K562 (cell line): ENCODE data around the gene CLIC1. TPM values are rescaled to one million over a fixed set of nuclear protein-coding genes. Genes with fewer than 3 reads are reported as not detected.

Source experiments
- ATAC-seq: fragments of 200-7000 bp; cut with Tn5 transposase; 3 replicates; pipeline ENCODE4 v1.9.1; 2020; ENCODE audit warnings: moderate library complexity
- BruUV-seq: library from RNA; stranded (reverse); fragments of 400-500 nt; replicated peaks from 2 replicates; lab custom pipeline; 2021; lab: Mats Ljungman, UMichigan
- CTCF ChIA-PET: fragments of 300-600 bp; formaldehyde crosslinking; extraction: SDS; loops from one replicate; lab custom pipeline; 2021; ENCODE audit warnings: low intra/inter-chr PET ratio; lab: Yijun Ruan, JAX
- POLR2A ChIA-PET: fragments of 300-600, 350-650 bp; sonication (Branson Sonifier 250); formaldehyde crosslinking; extraction: SDS; loops from one replicate; lab custom pipeline; 2021; ENCODE audit warnings: antibody characterized with exemption, inconsistent platforms; lab: Yijun Ruan, JAX
- DNase-seq, 4 experiments: peaks; one replicate each; pipeline versions ENCODE4 v3.0.0 to v3.0.0-alpha.2; 2011 to 2018; ENCODE audit warnings: low spot score in 3 of 4, mixed read lengths in 3 of 4; ENCODE audit errors: extremely low read depth in 1 of 4
- FAIRE-seq: peaks from 2 replicates; lab custom pipeline; 2011; peaks lifted over from hg19 to GRCh38; lab: Jason Lieb, UNC
- H2AFZ ChIP-seq: 2 replicates; pipeline ENCODE4 v1.6.0; 2011; ENCODE audit warnings: low read depth, low read length, control low read depth, inconsistent platforms
- H3K27ac ChIP-seq: fragments of 200-600 bp; 3 replicates; pipeline ENCODE4 v1.8.0; 2011; ENCODE audit warnings: low read depth, mild to moderate bottlenecking, control low read depth, inconsistent platforms, low read length, moderate library complexity, mixed read lengths; ENCODE audit errors: extremely low read depth
- H3K27me3 ChIP-seq, 2 experiments: fragments of 300-600 bp in 1 of 2; 2 replicates in 1 of 2; 3 replicates in 1 of 2; pipeline versions ENCODE4 v1.6.0 to v1.8.0; 2011; ENCODE audit warnings: inconsistent platforms in 2 of 2, low read length in 2 of 2, mild to moderate bottlenecking in 1 of 2, mixed read lengths in 1 of 2, moderate library complexity in 1 of 2; ENCODE audit not compliant: control insufficient read depth in 2 of 2, insufficient read depth in 2 of 2
- H3K36me3 ChIP-seq: fragments of 300-600 bp; 3 replicates; pipeline ENCODE4 v1.8.0; 2011; ENCODE audit warnings: mild to moderate bottlenecking, low read length, inconsistent platforms; ENCODE audit not compliant: control insufficient read depth, insufficient read depth
- H3K4me1 ChIP-seq, 2 experiments: fragments of 200-600 bp in 1 of 2; replicated peaks in 1 of 2; 2 replicates in 1 of 2; 3 replicates in 1 of 2; pipeline versions ENCODE4 v1.5.1 to v1.8.0; 2011; ENCODE audit warnings: inconsistent platforms in 2 of 2, low read length in 2 of 2, mild to moderate bottlenecking in 1 of 2, mixed read lengths in 1 of 2, moderate library complexity in 1 of 2; ENCODE audit not compliant: control insufficient read depth in 2 of 2, insufficient read depth in 2 of 2
- H3K4me2 ChIP-seq: 2 replicates; pipeline ENCODE4 v1.6.1; 2011; ENCODE audit warnings: low read length, control low read depth, inconsistent platforms, mixed read lengths; ENCODE audit not compliant: insufficient read depth
- H3K4me3 ChIP-seq: fragments of 200-600 bp; sonication (generic), shearing (Covaris generic); 2 replicates; pipeline ENCODE4 v1.5.1; 2016; ENCODE audit warnings: control low read depth, inconsistent platforms
- H3K79me2 ChIP-seq: fragments of 200-600 bp; 3 replicates; pipeline ENCODE4 v1.8.0; 2011; ENCODE audit warnings: low read length, inconsistent platforms; ENCODE audit not compliant: control insufficient read depth, insufficient read depth
- H3K9ac ChIP-seq, 2 experiments: 2 replicates each; pipeline versions ENCODE4 v1.6.0 to v1.6.1; 2011; ENCODE audit warnings: low read depth in 2 of 2, low read length in 2 of 2, control low read depth in 1 of 2, inconsistent platforms in 1 of 2, mild to moderate bottlenecking in 1 of 2, mixed read lengths in 1 of 2; ENCODE audit not compliant: insufficient read depth in 1 of 2
- H3K9me1 ChIP-seq: one replicate; pipeline ENCODE4 v1.6.0; 2011; ENCODE audit warnings: inconsistent platforms, mild to moderate bottlenecking, low read length, moderate library complexity; ENCODE audit not compliant: control insufficient read depth, insufficient read depth
- H3K9me3 ChIP-seq: replicated peaks from 2 replicates; pipeline ENCODE4 v1.5.1; 2011; ENCODE audit warnings: low read depth, low read length, inconsistent platforms; ENCODE audit not compliant: control insufficient read depth, insufficient read depth
- H4K20me1 ChIP-seq: replicated peaks from 2 replicates; pipeline ENCODE4 v1.6.1; 2011; ENCODE audit warnings: low read length, inconsistent platforms, mixed read lengths; ENCODE audit not compliant: control insufficient read depth, insufficient read depth
- BHLHE40 ChIP-seq: IDR thresholded peaks from 2 replicates; pipeline ENCODE4 v1.6.1; 2011; ENCODE audit warnings: low read length, improper control_type of control experiment
- GABPB1 ChIP-seq: sonication (generic); formaldehyde crosslinking; IDR thresholded peaks from 2 replicates; pipeline ENCODE4 v1.8.0; 2022; ENCODE audit warnings: mild to moderate bottlenecking, missing genetic modification reagents
- MYBL2 ChIP-seq, 2 experiments: fragments of 450-650 bp in 1 of 2; sonication (generic) in 1 of 2; formaldehyde crosslinking in 1 of 2; IDR thresholded peaks; 2 replicates each; pipeline versions ENCODE4 v1.6.1 to v1.8.1; 2017 to 2022; ENCODE audit warnings: borderline replicate concordance in 1 of 2, inconsistent platforms in 1 of 2, low read depth in 1 of 2, mild to moderate bottlenecking in 1 of 2, missing genetic modification reagents in 1 of 2, moderate library complexity in 1 of 2
- MYNN ChIP-seq, 2 experiments: sonication (generic); formaldehyde crosslinking in 1 of 2; IDR thresholded peaks; 2 replicates each; pipeline versions ENCODE4 v1.5.0 to v1.6.1; 2016 to 2020; ENCODE audit warnings: antibody characterized with exemption in 1 of 2, missing genetic modification reagents in 1 of 2
- NFIX ChIP-seq: fragments of 250-450 bp; sonication (Bioruptor Pico); IDR thresholded peaks from 2 replicates; pipeline ENCODE4 v1.4.0; 2020; ENCODE audit warnings: low read depth, mild to moderate bottlenecking, moderate library complexity
- PHF8 ChIP-seq: fragments of 200-600 bp; sonication (generic); IDR thresholded peaks from 2 replicates; pipeline ENCODE4 v1.6.1; 2012; ENCODE audit warnings: mixed run types, mild to moderate bottlenecking, inconsistent platforms, low read length, moderate library complexity, borderline replicate concordance
- RBM34 ChIP-seq: fragments of 200-400 bp; formaldehyde crosslinking; IDR thresholded peaks from 2 replicates; pipeline ENCODE4 v1.6.1; 2018; ENCODE audit warnings: low read length, borderline replicate concordance; ENCODE audit not compliant: insufficient read depth
- SMARCC2 ChIP-seq: fragments of 450-650 bp; IDR thresholded peaks from 2 replicates; pipeline ENCODE4 v1.6.1; 2017; ENCODE audit warnings: antibody characterized with exemption, moderate library complexity, mild to moderate bottlenecking, low read depth
- SNRNP70 ChIP-seq: fragments of 200-400 bp; formaldehyde crosslinking; optimal IDR thresholded peaks from 2 replicates; pipeline ENCODE3; 2017; ENCODE audit warnings: low read depth, low read length
- STAG1 ChIP-seq: sonication (generic); formaldehyde crosslinking; IDR thresholded peaks from 2 replicates; pipeline ENCODE4 v1.5.0; 2020; ENCODE audit warnings: missing genetic modification reagents, borderline replicate concordance
- SUPT5H ChIP-seq: fragments of 450-650 bp; IDR thresholded peaks from 2 replicates; pipeline ENCODE4 v1.6.1; 2016
- ZBTB7A ChIP-seq: IDR thresholded peaks from 2 replicates; pipeline ENCODE4 v1.6.1; 2011; ENCODE audit warnings: low read depth, mild to moderate bottlenecking, low read length, moderate library complexity, borderline replicate concordance; ENCODE audit not compliant: control insufficient read depth
- ZBTB8A ChIP-seq: fragments of 450-650 bp; IDR thresholded peaks from 2 replicates; pipeline ENCODE4 v1.6.1; 2018; ENCODE audit warnings: mild to moderate bottlenecking, moderate library complexity; ENCODE audit not compliant: partially characterized antibody
- ZNF217 ChIP-seq: sonication (generic); formaldehyde crosslinking; IDR thresholded peaks from 2 replicates; pipeline ENCODE4 v1.8.0; 2022; ENCODE audit warnings: mild to moderate bottlenecking, missing genetic modification reagents
- ZNF311 ChIP-seq: fragments of 250-450 bp; sonication (Bioruptor Pico); IDR thresholded peaks from 2 replicates; pipeline ENCODE4 v1.4.0; 2020; ENCODE audit warnings: mild to moderate bottlenecking, moderate library complexity
- WGBS: fragments of 100-300 bp; shearing (Covaris generic); methylation state at CpG from one replicate; pipeline ENCODE4 v1.1.6; 2016; ENCODE audit warnings: low coverage, mixed read lengths; ENCODE audit not compliant: insufficient coverage; ENCODE audit errors: missing lambda C conversion rate; 5-methylcytosine and 5-hydroxymethylcytosine counted together
- in situ Hi-C: fragments of 300-500 bp; cut with MboI; formaldehyde crosslinking; loops from 4 replicates; pipeline ENCODE4 v1.15.0; 2018; ENCODE audit warnings: inconsistent platforms, mixed read lengths
- intact Hi-C: fragments of 100-400 bp; cut with micrococcal nuclease; formaldehyde crosslinking; loops from 2 replicates; pipeline ENCODE4 v1.14.2; 2022
- polyA plus RNA-seq, 8 experiments: library from polyadenylated mRNA; depleted of rRNA in 4 of 8; stranded (reverse) in 5 of 8; unstranded in 3 of 8; fragments of >200 nt; fragmentation: Nextera tagmentation in 2 of 8; fragmentation: Illumina TruSeq in 1 of 8; extraction: Ambion mirVana in 2 of 8; extraction: Trizol in 1 of 8; gene quantifications; 2 replicates each; pipeline versions ENCODE4 v1.2.1 to v1.2.3, GENCODE V29; 2011 to 2014; ENCODE audit warnings: inconsistent platforms in 1 of 8, missing spikeins in 1 of 8
- total RNA-seq, 7 experiments: library from RNA; depleted of rRNA in 6 of 7; stranded (reverse); fragments of >200 nt in 6 of 7; fragmentation: Illumina TruSeq in 2 of 7; extraction: Trizol in 2 of 7; gene quantifications; 2 replicates each; pipeline versions ENCODE4 v1.2.1 to v1.2.3, GENCODE V29; 2011 to 2021; ENCODE audit warnings: low replicate concordance in 1 of 7
- TF ChIP-seq, protein P1 (sequence below): sonication (generic); formaldehyde crosslinking; IDR thresholded peaks from 2 replicates; pipeline ENCODE4 v1.8.0; 2022; ENCODE audit warnings: missing genetic modification reagents, mild to moderate bottlenecking, borderline replicate concordance
- TF ChIP-seq, protein P2 (sequence below): sonication (generic); formaldehyde crosslinking; IDR thresholded peaks from 2 replicates; pipeline ENCODE4 v1.8.0; 2022; ENCODE audit warnings: missing genetic modification reagents, mild to moderate bottlenecking, moderate library complexity, borderline replicate concordance
- TF ChIP-seq, protein P3 (sequence below): fragments of 450-650 bp; conservative IDR thresholded peaks from 2 replicates; pipeline ENCODE4 v1.6.1; 2016; ENCODE audit warnings: missing genetic modification characterization, low read depth, mild to moderate bottlenecking, control low read depth, missing compliant biosample characterization

Gene CLIC1
- total and polyA plus RNA-seq, 9 of the 15 experiments (the other 6 are each of a cell fraction or from before 2014, with no cell fraction given), result 1,267 to 2,419 (median 1,808) TPM

DNA sequence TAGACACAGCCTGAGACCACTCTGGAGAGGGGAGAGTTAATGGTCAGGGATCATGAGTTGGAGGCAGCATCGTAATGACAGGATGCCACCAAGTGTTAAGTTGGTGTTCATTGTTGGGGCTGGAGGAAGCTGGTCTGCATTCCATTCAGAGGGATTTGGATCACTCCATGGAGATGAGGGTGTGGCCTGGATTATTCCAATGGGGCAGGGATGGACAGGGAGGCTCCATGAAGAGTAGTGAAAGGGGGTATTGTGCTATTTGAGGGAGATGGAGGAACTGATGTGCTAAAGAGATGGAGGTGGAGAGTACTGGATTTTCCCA is 27.2 kb upstream of the CLIC1 start:
- in situ Hi-C loops, result no loop called here
- no TSS peak for BruUV-seq
- DNase-seq (no peak), ATAC-seq (peak; percentile 4), FAIRE-seq (no peak)
- ChIA-PET POLR2A (interaction anchor here (0.6 to 4.6 kb wide), 4 partner anchors 9 to 87 kb away, joined by 3 to 29 read pairs (median 6); partner anchors contain the start of genes CLIC1 and MSH5), CTCF (no interaction called here)
- no peak overlapping the region for H3K27ac ChIP-seq
- no peaks in the 10 kb centered on the region for H4K20me1 ChIP-seq
- WGBS, result 30% methylated on average over 1 of the region's 1 CpG
- no peaks in the 10 kb centered on the region for H3K9me3 ChIP-seq
- intact Hi-C loops, result no loop called here
- H3K9ac ChIP-seq, result peak overlapping the region in 1 of 2 experiments; percentile 40; a peak in 2 of 4 replicates
- H2AFZ ChIP-seq, result no peak overlapping the region
- H3K9me1 ChIP-seq, result no peaks in the 10 kb centered on the region
- H3K79me2 ChIP-seq, result no peaks in the 10 kb centered on the region
- no peak overlapping the region for H3K4me2 ChIP-seq
- H3K36me3 ChIP-seq, result peaks cover 55% of the 10 kb centered on the region
- H3K4me1 ChIP-seq, result peaks cover 0 to 25% of the 10 kb centered on the region in 2 experiments; a peak in 3 of 5 replicates
- no peaks in the 10 kb centered on the region for H3K27me3 ChIP-seq
- H3K4me3 ChIP-seq, result no peak overlapping the region
- TF ChIP-seq BHLHE40, result no peak
- peak; percentile 8; the same call in 1 of the 2 replicates for TF ChIP-seq MYNN (IDR thresholded peaks at IDR 0.05)
- TF ChIP-seq MYNN (CRISPR knock-in tag; IDR thresholded peaks at IDR 0.05), result no peak
- TF ChIP-seq MYBL2 (IDR thresholded peaks at IDR 0.05; ENCODE audit: low read depth), result no peak
- no peak for TF ChIP-seq MYBL2 (CRISPR knock-in tag; IDR thresholded peaks at IDR 0.05; ENCODE audit: borderline replicate concordance)
- no peak for TF ChIP-seq NFIX (CRISPR knock-in tag)
- TF ChIP-seq SUPT5H, result peak; percentile 41; the same call in 1 of the 2 replicates
- no peak for TF ChIP-seq ZNF217 (CRISPR knock-in tag)
- TF ChIP-seq SNRNP70, result no peak
- no peak for TF ChIP-seq PHF8
- TF ChIP-seq, protein P1, sequence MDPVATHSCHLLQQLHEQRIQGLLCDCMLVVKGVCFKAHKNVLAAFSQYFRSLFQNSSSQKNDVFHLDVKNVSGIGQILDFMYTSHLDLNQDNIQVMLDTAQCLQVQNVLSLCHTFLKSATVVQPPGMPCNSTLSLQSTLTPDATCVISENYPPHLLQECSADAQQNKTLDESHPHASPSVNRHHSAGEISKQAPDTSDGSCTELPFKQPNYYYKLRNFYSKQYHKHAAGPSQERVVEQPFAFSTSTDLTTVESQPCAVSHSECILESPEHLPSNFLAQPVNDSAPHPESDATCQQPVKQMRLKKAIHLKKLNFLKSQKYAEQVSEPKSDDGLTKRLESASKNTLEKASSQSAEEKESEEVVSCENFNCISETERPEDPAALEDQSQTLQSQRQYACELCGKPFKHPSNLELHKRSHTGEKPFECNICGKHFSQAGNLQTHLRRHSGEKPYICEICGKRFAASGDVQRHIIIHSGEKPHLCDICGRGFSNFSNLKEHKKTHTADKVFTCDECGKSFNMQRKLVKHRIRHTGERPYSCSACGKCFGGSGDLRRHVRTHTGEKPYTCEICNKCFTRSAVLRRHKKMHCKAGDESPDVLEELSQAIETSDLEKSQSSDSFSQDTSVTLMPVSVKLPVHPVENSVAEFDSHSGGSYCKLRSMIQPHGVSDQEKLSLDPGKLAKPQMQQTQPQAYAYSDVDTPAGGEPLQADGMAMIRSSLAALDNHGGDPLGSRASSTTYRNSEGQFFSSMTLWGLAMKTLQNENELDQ (CRISPR knock-in tag), result no peak
- no peak for TF ChIP-seq ZBTB7A
- TF ChIP-seq, protein P2, sequence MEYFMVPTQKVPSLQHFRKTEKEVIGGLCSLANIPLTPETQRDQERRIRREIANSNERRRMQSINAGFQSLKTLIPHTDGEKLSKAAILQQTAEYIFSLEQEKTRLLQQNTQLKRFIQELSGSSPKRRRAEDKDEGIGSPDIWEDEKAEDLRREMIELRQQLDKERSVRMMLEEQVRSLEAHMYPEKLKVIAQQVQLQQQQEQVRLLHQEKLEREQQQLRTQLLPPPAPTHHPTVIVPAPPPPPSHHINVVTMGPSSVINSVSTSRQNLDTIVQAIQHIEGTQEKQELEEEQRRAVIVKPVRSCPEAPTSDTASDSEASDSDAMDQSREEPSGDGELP (CRISPR knock-in tag), result no peak
- TF ChIP-seq, protein P3, sequence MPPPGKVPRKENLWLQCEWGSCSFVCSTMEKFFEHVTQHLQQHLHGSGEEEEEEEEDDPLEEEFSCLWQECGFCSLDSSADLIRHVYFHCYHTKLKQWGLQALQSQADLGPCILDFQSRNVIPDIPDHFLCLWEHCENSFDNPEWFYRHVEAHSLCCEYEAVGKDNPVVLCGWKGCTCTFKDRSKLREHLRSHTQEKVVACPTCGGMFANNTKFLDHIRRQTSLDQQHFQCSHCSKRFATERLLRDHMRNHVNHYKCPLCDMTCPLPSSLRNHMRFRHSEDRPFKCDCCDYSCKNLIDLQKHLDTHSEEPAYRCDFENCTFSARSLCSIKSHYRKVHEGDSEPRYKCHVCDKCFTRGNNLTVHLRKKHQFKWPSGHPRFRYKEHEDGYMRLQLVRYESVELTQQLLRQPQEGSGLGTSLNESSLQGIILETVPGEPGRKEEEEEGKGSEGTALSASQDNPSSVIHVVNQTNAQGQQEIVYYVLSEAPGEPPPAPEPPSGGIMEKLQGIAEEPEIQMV (tag), result no peak
- TF ChIP-seq SMARCC2, result no peak
- TF ChIP-seq GABPB1 (CRISPR knock-in tag), result no peak
- TF ChIP-seq ZNF311 (CRISPR knock-in tag), result no peak
- TF ChIP-seq ZBTB8A, result no peak
- no peak for TF ChIP-seq RBM34
- TF ChIP-seq STAG1 (CRISPR knock-in tag), result peak; percentile 46; the same call in 1 of the 2 replicates
